Erythroblast (primary cell): ENCODE measurements around the gene MTX1.

Experiments used
- GATA1 ChIP-seq: IDR thresholded peaks from 2 replicates; pipeline ENCODE4 v1.6.1; 2011; ENCODE audit warnings: low read depth, mild to moderate bottlenecking, control low read depth, low read length, moderate library complexity
- POLR2A ChIP-seq: IDR thresholded peaks from 2 replicates; pipeline ENCODE4 v1.6.1; 2011; ENCODE audit warnings: mild to moderate bottlenecking, low read length

DNA sequence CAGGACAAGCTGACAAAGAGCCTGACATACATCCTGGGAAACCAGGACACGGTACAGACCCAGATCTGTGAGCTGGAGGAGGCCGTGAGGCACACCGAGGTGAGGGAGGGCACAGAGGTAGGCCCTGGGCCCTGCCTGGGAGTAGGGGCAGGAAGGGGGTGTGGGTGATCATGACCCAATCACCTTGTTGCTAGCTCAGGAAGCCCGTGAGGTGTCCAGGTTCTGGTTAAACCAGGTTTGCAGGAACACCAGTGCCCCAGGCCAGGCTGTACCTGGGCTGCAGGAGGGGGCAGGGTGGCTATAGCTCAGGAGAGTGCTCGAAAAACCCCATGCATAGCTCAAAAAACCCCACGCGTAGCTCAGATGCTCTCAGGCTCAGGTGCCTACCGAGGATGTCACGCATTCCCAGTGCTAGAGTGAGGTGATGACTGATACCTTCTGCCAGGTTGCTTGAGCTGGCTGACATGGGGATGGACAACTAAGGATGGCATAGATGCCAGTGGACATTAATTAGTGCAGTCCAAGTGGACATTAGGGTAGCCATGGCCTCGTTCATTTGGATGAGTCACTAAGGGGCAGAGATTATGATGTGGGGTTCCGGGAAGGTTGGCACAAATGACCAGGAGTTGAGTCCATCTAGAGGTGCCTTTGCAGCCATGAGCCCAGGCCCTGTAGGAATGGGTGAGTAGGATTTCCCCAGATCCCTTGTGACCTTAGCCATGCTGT is 31.1 kb upstream of the MTX1 start:
- TF ChIP-seq POLR2A (no peak), GATA1 (no peak)
